Measurements from ENCODE around the gene SPINK2.

Gene SPINK2

DNA sequence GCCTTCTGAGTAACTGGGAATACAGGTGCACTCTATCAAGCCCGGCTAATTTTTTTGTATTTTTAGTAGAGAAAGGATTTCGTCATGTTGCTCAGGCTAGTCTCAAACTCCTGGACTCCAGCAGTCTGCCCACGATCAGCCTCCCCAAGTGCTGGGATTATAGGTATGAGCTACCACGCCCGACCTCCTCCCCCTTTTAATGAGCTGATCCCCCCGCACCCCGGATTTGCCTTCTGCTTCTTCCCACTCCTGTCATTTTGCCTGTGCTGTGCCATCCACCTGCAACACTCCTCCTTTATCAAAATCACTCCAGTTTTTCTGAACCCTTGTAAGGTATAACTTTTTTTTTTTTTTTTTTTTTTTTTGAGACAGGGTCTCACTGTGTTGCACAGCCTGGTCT lies 33.4 kb downstream of the SPINK2 start:
- TF ChIP-seq, protein P1, sequence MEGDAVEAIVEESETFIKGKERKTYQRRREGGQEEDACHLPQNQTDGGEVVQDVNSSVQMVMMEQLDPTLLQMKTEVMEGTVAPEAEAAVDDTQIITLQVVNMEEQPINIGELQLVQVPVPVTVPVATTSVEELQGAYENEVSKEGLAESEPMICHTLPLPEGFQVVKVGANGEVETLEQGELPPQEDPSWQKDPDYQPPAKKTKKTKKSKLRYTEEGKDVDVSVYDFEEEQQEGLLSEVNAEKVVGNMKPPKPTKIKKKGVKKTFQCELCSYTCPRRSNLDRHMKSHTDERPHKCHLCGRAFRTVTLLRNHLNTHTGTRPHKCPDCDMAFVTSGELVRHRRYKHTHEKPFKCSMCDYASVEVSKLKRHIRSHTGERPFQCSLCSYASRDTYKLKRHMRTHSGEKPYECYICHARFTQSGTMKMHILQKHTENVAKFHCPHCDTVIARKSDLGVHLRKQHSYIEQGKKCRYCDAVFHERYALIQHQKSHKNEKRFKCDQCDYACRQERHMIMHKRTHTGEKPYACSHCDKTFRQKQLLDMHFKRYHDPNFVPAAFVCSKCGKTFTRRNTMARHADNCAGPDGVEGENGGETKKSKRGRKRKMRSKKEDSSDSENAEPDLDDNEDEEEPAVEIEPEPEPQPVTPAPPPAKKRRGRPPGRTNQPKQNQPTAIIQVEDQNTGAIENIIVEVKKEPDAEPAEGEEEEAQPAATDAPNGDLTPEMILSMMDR (IDR thresholded peaks at IDR 0.05; ENCODE audit: control insufficient read depth, extremely low read depth, insufficient read depth), result no peak
- DNase-seq (ENCODE audit: low read depth), result no peak

GRCh38 chr4:56787380-56787779 lies 34.1 kb downstream of the SPINK2 start:
- DNase-seq (ENCODE audit: low read depth), result no peak

More for the DNA sequence above, 33.4 kb downstream of the SPINK2 start:
- no peak overlapping the region for H3K4me3 ChIP-seq (ENCODE audit: low read depth, low read length)

DNA sequence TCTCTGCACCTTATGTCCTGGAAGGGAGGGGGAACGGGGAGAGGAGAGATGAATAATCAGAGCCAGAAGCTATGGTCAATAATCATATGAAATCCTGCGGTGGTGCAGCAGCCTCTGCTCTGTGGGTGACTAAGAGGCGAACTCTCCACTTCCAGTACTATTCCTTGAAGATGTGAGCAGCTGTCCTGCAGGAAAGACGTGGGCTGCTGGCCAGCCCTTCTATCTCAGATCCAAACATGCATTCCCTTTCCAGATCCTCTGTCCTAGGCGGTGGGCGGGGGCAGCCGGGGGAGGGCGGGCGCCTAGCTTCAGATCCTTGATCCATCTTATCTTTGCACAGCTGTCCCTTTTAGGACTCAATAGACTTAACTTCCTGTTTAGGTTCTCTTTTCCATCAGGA lies 34.5 kb downstream of the SPINK2 start:
- no peak overlapping the region for H3K4me3 ChIP-seq (ENCODE audit: low read depth, low read length)
- TF ChIP-seq, protein P1 (IDR thresholded peaks at IDR 0.05; ENCODE audit: control insufficient read depth, extremely low read depth, insufficient read depth), result no peak
- DNase-seq (ENCODE audit: low read depth), result no peak

More at GRCh38 chr4:56787380-56787779, 34.1 kb downstream of the SPINK2 start:
- TF ChIP-seq, protein P1 (IDR thresholded peaks at IDR 0.05; ENCODE audit: control insufficient read depth, extremely low read depth, insufficient read depth), result no peak
- H3K4me3 ChIP-seq (ENCODE audit: low read depth, low read length), result no peak overlapping the region

- H3K4me3 ChIP-seq (ENCODE audit: low read depth, low read length), result no peak overlapping the region
- TF ChIP-seq, protein P1 (IDR thresholded peaks at IDR 0.05; ENCODE audit: control insufficient read depth, extremely low read depth, insufficient read depth), result no peak
These were observed 37.5 kb downstream of the SPINK2 start for GRCh38 chr4:56783986-56784385.

GRCh38 chr4:56782019-56782418 lies 39.5 kb downstream of the SPINK2 start:
- no peak for DNase-seq (ENCODE audit: low read depth)
- H3K4me3 ChIP-seq (ENCODE audit: low read depth, low read length), result no peak overlapping the region
- TF ChIP-seq, protein P1 (IDR thresholded peaks at IDR 0.05; ENCODE audit: control insufficient read depth, extremely low read depth, insufficient read depth), result no peak

More at GRCh38 chr4:56783986-56784385, 37.5 kb downstream of the SPINK2 start:
- no peak for DNase-seq (ENCODE audit: low read depth)

GRCh38 chr4:56773346-56773745 lies 48.2 kb downstream of the SPINK2 start:
- TF ChIP-seq, protein P1 (IDR thresholded peaks at IDR 0.05; ENCODE audit: control insufficient read depth, extremely low read depth, insufficient read depth), result no peak
- no peak overlapping the region for H3K4me3 ChIP-seq (ENCODE audit: low read depth, low read length)
- DNase-seq (ENCODE audit: low read depth), result no peak

DNA sequence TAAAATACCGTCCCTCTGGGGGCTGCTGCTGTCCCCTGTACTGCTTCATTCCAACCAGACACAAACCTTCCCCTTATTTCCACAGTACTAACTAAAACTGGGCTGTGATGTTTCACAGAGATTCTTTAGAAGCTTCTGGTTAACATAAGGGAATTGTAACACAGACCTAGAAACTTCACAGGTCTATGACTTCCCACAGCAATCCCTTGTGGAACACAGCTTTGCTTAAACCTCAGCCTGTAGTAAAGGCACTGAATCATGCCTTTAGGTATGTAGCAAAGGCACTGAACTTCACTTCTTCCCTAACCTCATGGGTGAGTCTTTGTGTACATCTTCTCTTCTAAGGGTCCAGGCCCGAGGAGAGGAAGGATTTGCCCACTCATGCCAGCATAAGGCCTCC lies 49.4 kb downstream of the SPINK2 start:
- H3K4me3 ChIP-seq (ENCODE audit: low read depth, low read length), result no peak overlapping the region
- no peak for DNase-seq (ENCODE audit: low read depth)
- TF ChIP-seq, protein P1 (IDR thresholded peaks at IDR 0.05; ENCODE audit: control insufficient read depth, extremely low read depth, insufficient read depth), result no peak
